RWPE2 (cell line): ENCODE data around the gene ANKRD33B.

Experiments used
- ATAC-seq: fragments of 200-7000 bp; cut with Tn5 transposase; 3 replicates; pipeline ENCODE4 v1.9.1; 2021; ENCODE audit warnings: low read depth
- DNase-seq: peaks from one replicate; pipeline ENCODE4 v3.0.0-alpha.2; 2020; ENCODE audit warnings: low spot score
- H3K27ac ChIP-seq: fragments of 450-650 bp; 2 replicates; pipeline ENCODE4 v1.5.1; 2017; ENCODE audit warnings: mild to moderate bottlenecking; ENCODE audit not compliant: poor library complexity, severe bottlenecking
- H3K27me3 ChIP-seq: fragments of 250-450 bp; sonication (Bioruptor Pico); 2 replicates; pipeline ENCODE4 v1.5.1; 2021; ENCODE audit warnings: mild to moderate bottlenecking, moderate library complexity; ENCODE audit not compliant: insufficient read depth, poor library complexity, severe bottlenecking
- H3K36me3 ChIP-seq: fragments of 250-450 bp; sonication (Bioruptor Pico); 2 replicates; pipeline ENCODE4 v1.5.1; 2020; ENCODE audit warnings: low read depth, mild to moderate bottlenecking, moderate library complexity
- H3K4me1 ChIP-seq: fragments of 250-450 bp; sonication (Bioruptor Pico); 2 replicates; pipeline ENCODE4 v1.5.1; 2021; ENCODE audit warnings: mild to moderate bottlenecking, moderate library complexity; ENCODE audit not compliant: insufficient read depth, poor library complexity, severe bottlenecking
- H3K4me3 ChIP-seq: fragments of 250-450 bp; sonication (Bioruptor Pico); 2 replicates; pipeline ENCODE4 v1.5.1; 2021; ENCODE audit warnings: mild to moderate bottlenecking, moderate library complexity; ENCODE audit not compliant: severe bottlenecking
- H3K9me3 ChIP-seq: fragments of 250-450 bp; sonication (Bioruptor Pico); 2 replicates; pipeline ENCODE4 v1.5.1; 2021; ENCODE audit warnings: mild to moderate bottlenecking, moderate library complexity; ENCODE audit not compliant: severe bottlenecking
- CTCF ChIP-seq: fragments of 450-650 bp; IDR thresholded peaks from one replicate; pipeline ENCODE4 v1.5.1; 2017; ENCODE audit warnings: mild to moderate bottlenecking, moderate library complexity; ENCODE audit not compliant: poor library complexity, severe bottlenecking

The ANKRD33B gene

GRCh38 chr5:10649666-10650380 is 86.0 kb downstream of the ANKRD33B start:
- Histone ChIP-seq H3K9me3 (no peaks in the 10 kb centered on the region), H3K4me1 (no peaks in the 10 kb centered on the region), H3K27ac (no peak overlapping the region), H3K36me3 (0 out of 2 replicates have a peak, but pooled peaks cover 3% of the 10 kb centered on the region), H3K27me3 (no peaks in the 10 kb centered on the region), H3K4me3 (no peak overlapping the region)
- TF ChIP-seq CTCF: no peak
- ATAC-seq (no peak), DNase-seq (no peak)

DNA sequence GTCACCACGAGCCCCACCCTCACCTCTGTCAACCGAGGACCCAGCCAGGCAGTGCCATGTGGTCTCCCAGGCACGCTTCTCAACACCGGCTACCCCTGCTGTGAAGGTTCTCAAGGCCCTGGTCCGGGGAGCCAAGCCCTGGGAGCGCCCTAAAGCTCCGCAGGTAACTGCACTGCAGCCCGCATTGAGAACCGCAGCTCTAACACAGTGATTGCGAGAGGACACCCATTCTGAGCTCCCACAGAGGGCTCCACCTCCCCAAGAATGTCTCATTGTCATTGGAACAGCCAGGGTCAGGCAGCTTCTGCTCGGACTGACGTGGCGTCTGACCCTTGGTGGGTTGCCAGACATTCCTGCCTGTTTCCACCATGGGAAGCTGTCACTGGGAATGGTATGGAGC is 88.3 kb downstream of the ANKRD33B start:
- no peaks in the 10 kb centered on the region for H3K9me3 ChIP-seq
- H3K4me1 ChIP-seq: no peaks in the 10 kb centered on the region
- no peak overlapping the region for H3K4me3 ChIP-seq
- H3K36me3 ChIP-seq: 0 out of 2 replicates have a peak, but pooled peaks cover 3% of the 10 kb centered on the region
- DNase-seq (peak; percentile 68), ATAC-seq (no peak)
- no peak overlapping the region for H3K27ac ChIP-seq
- H3K27me3 ChIP-seq: no peaks in the 10 kb centered on the region
- no peak for TF ChIP-seq CTCF

DNA sequence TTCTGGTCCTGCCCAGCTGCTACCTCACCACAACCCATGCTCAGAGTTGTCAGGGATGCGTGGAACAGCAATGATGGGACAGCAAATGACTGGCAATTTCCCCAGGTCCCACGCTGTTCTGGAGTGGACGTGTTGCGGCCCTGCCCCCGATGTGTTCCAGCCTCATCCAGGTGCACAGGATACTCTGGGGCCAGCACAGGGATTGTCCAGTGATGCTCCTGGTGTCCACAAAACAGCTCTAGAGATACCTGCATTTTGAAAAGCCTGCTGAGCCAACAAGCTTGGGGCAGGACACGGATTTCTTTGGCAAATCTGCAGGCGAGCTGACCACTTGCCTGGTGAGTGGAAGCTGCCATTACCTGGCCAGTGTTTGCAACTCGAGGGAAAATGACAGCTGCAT is 88.7 kb downstream of the ANKRD33B start:
- no peak for DNase-seq
- TF ChIP-seq CTCF: no peak
- Histone ChIP-seq H3K4me3 (no peak overlapping the region), H3K36me3 (0 out of 2 replicates have a peak, but pooled peaks cover 3% of the 10 kb centered on the region), H3K4me1 (no peaks in the 10 kb centered on the region), H3K9me3 (no peaks in the 10 kb centered on the region), H3K27me3 (no peaks in the 10 kb centered on the region), H3K27ac (no peak overlapping the region)
- no peak for ATAC-seq

DNA sequence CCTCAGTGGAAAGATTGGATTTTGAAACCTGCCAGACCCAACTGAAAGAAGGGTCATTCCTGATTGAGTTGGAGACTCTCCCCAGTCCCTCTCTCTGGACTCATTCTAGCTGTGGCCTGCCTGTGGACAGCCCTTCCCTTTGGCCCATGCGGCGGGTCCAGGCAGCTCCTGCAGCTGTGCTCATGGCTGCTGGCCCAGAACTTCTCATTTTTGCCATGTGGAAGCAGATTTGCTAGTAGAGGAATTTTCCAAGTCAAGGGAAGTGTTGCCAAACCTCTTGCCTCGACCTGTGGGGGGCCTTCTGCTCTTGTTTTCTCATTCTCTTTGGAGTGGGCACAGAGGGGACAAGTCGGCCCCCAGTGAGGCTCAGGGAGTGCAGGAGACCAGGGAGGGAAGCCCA is 89.2 kb downstream of the ANKRD33B start:
- Histone ChIP-seq H3K4me1 (no peaks in the 10 kb centered on the region), H3K27me3 (no peaks in the 10 kb centered on the region), H3K9me3 (no peaks in the 10 kb centered on the region), H3K4me3 (no peak overlapping the region), H3K36me3 (0 out of 2 replicates have a peak, but pooled peaks cover 3% of the 10 kb centered on the region), H3K27ac (no peak overlapping the region)
- DNase-seq (no peak), ATAC-seq (no peak)
- TF ChIP-seq CTCF: no peak

- Histone ChIP-seq H3K4me3 (no peak overlapping the region), H3K9me3 (no peaks in the 10 kb centered on the region), H3K27me3 (no peaks in the 10 kb centered on the region), H3K36me3 (0 out of 2 replicates have a peak, but pooled peaks cover 3% of the 10 kb centered on the region), H3K27ac (no peak overlapping the region), H3K4me1 (no peaks in the 10 kb centered on the region)
- TF ChIP-seq CTCF: no peak
- ATAC-seq (no peak), DNase-seq (no peak)
Measured at GRCh38 chr5:10653751-10654400, 90.0 kb downstream of the ANKRD33B start.
